Measurements from ENCODE around the gene NEIL1. TPM values are rescaled to one million over a fixed set of nuclear protein-coding genes. Genes with fewer than 3 reads are reported as not detected.

NEIL1 gene
- total and polyA plus RNA-seq, 2 donors (not counting 3 experiments of a cell fraction or from before 2014, with no cell fraction given) = 29.5 TPM

- ChIA-PET POLR2A (interaction anchor here (0.6 kb wide), 1 partner anchor 42 kb away, joined by 6 read pairs; no protein-coding TSS in a partner anchor), CTCF (interaction anchor here (1.1 to 1.3 kb wide), 2 partner anchors 8 to 34 kb away, joined by 3 read pairs; no protein-coding TSS in a partner anchor)
- no peak overlapping the region for H3K4me2 ChIP-seq (ENCODE audit: insufficient read depth, low read length)
- no peak for DNase-seq (ENCODE audit: low read depth, low spot score)
- no peaks in the 10 kb centered on the region for H3K9me3 ChIP-seq (replicated peaks; ENCODE audit: control insufficient read depth, insufficient read depth, low read length)
- intact Hi-C loops (cut with micrococcal nuclease) (no loop called here), dilution Hi-C loops (cut with MboI; ENCODE audit: extremely low pct_ligation_motif_present, low sequenced_read_pairs) (no loop called here)
- H3K27ac ChIP-seq (ENCODE audit: insufficient read depth, low read depth, low read length) = no peak overlapping the region
- peaks cover 18 to 29% of the 10 kb centered on the region in 2 experiments for H3K36me3 ChIP-seq (ENCODE audit: control insufficient read depth in 2 of 2, extremely low read depth in 1 of 2, insufficient read depth in 2 of 2, low read length in 2 of 2)
- TF ChIP-seq POLR2AphosphoS5 (IDR thresholded peaks at IDR 0.05; ENCODE audit: insufficient read depth, low read depth, low read length) (no peak), EZH2 (IDR thresholded peaks at IDR 0.05; ENCODE audit: borderline replicate concordance, low read depth, low read length, severe bottlenecking) (no peak), MAX (IDR thresholded peaks at IDR 0.05; ENCODE audit: insufficient read depth, insufficient read length) (no peak), MYC (IDR thresholded peaks at IDR 0.05; ENCODE audit: low read depth, low read length) (no peak), JUN (IDR thresholded peaks at IDR 0.05; ENCODE audit: borderline replicate concordance, insufficient read depth, insufficient read length, low read depth) (no peak), CTCF (IDR thresholded peaks at IDR 0.05; ENCODE audit: extremely low read depth in 1 of 2, insufficient read depth in 1 of 2, low read depth in 1 of 2, low read length in 2 of 2) (no peak), GATA2 (IDR thresholded peaks at IDR 0.05; ENCODE audit: insufficient read depth, insufficient read length, low read depth, low read length) (no peak)
- no peaks in the 10 kb centered on the region for H3K9me1 ChIP-seq (replicated peaks; ENCODE audit: control insufficient read depth, extremely low read depth, insufficient read depth, low read length)
- H4K20me1 ChIP-seq (replicated peaks; ENCODE audit: control insufficient read depth, extremely low read depth, insufficient read depth, low read length) = no peaks in the 10 kb centered on the region
- H3K4me1 ChIP-seq (ENCODE audit: control insufficient read depth, extremely low read depth, insufficient read depth, low read length) = peaks cover 15% of the 10 kb centered on the region
- H2AFZ ChIP-seq (ENCODE audit: low read depth, low read length) = no peak overlapping the region
- H3K4me3 ChIP-seq (replicated peaks in 1 of 3; ENCODE audit: insufficient read depth in 1 of 3, low read depth in 1 of 3, low read length in 3 of 3) = no peak overlapping the region
- BruUV-seq (replicated peaks) = no TSS peak
- no peaks in the 10 kb centered on the region for H3K27me3 ChIP-seq (ENCODE audit: control insufficient read depth in 2 of 2, insufficient read depth in 2 of 2, low read length in 2 of 2)
- peaks cover 9% of the 10 kb centered on the region for H3K79me2 ChIP-seq (ENCODE audit: control insufficient read depth, insufficient read depth, low read length)
- no peak overlapping the region for H3K9ac ChIP-seq (replicated peaks; ENCODE audit: extremely low read depth, insufficient read depth, low read length)
- FAIRE-seq = no peak
Observed at GRCh38 chr15:75371486-75371885, 24.6 kb downstream of the NEIL1 start.

Measured in endothelial cell of umbilical vein (primary cell).